NOMO-1 treated with DMSO at 0.1 percent for 48 hours (cell line): Measurements from ENCODE around the gene UMPS.
"Not testable (repeated sequence)": the region's sequence is repeated elsewhere in the genome, so short reads cannot be mapped to it uniquely, and the experiment has no call there.

ENCODE experiments used
- DNase-seq: peaks from one replicate; lab custom pipeline; 2025; ENCODE audit not compliant: unreplicated experiment; lab: John Stamatoyannopoulos, UW

Gene UMPS

GRCh38 chr3:124779116-124779515, 48.9 kb downstream of the UMPS start:
- no peak for DNase-seq

- DNase-seq, result no peak
These were observed 49.5 kb downstream of the UMPS start for GRCh38 chr3:124779751-124780191.

- DNase-seq, result no peak
These were observed 50.1 kb downstream of the UMPS start for GRCh38 chr3:124780356-124780755.

GRCh38 chr3:124780761-124781475, 50.7 kb downstream of the UMPS start:
- no peak for DNase-seq

- DNase-seq, result no peak
These were observed 51.5 kb downstream of the UMPS start for GRCh38 chr3:124781476-124782376.

GRCh38 chr3:124782377-124782712, 52.1 kb downstream of the UMPS start:
- not testable (repeated sequence) for DNase-seq

- DNase-seq, result no peak
These were observed 53.4 kb downstream of the UMPS start for GRCh38 chr3:124783696-124784095.

GRCh38 chr3:124784686-124785382, 54.6 kb downstream of the UMPS start:
- peak; percentile 60 for DNase-seq

- no peak for DNase-seq
These were observed 55.7 kb downstream of the UMPS start for GRCh38 chr3:124785973-124786372.

- no peak for DNase-seq
These were observed 56.4 kb downstream of the UMPS start for GRCh38 chr3:124786511-124787241.

GRCh38 chr3:124787476-124788195, 57.4 kb downstream of the UMPS start:
- no peak for DNase-seq

- no peak for DNase-seq
These were observed 58.0 kb downstream of the UMPS start for GRCh38 chr3:124788254-124788745.

GRCh38 chr3:124789103-124789502, 58.9 kb downstream of the UMPS start:
- not testable (repeated sequence) for DNase-seq

GRCh38 chr3:124791142-124791541, 60.9 kb downstream of the UMPS start:
- no peak for DNase-seq

GRCh38 chr3:124791639-124792151, 61.4 kb downstream of the UMPS start:
- no peak for DNase-seq

- no peak for DNase-seq
These were observed 62.2 kb downstream of the UMPS start for GRCh38 chr3:124792341-124793040.

GRCh38 chr3:124793054-124793739, 62.9 kb downstream of the UMPS start:
- DNase-seq, result no peak

- DNase-seq, result no peak
These were observed 66.2 kb downstream of the UMPS start for GRCh38 chr3:124796477-124796876.
